K562 (cell line): ENCODE results near the gene ARMH1. TPM values are rescaled to one million over a fixed set of nuclear protein-coding genes. Genes with fewer than 3 reads are reported as not detected.
A peak's percentile ranks its signal among the peaks of the same experiment; 100 is the strongest.

Experiments
- BHLHE40 ChIP-seq: IDR thresholded peaks from 2 replicates; pipeline ENCODE4 v1.6.1; 2011; ENCODE audit warnings: low read length, improper control_type of control experiment
- BRCA1 ChIP-seq, 2 experiments: fragments of 450-650 bp in 1 of 2; sonication (generic) in 1 of 2; formaldehyde crosslinking in 1 of 2; IDR thresholded peaks; 2 replicates each; pipeline versions ENCODE4 v1.5.0 to v1.6.1; 2017 to 2020; ENCODE audit warnings: mild to moderate bottlenecking in 1 of 2, missing genetic modification reagents in 1 of 2
- CBX3 ChIP-seq, 2 experiments: IDR thresholded peaks; 1 replicate in 1 of 2; 2 replicates in 1 of 2; pipeline ENCODE4 v1.6.1; 2012; ENCODE audit warnings: inconsistent platforms in 2 of 2, low read length in 2 of 2, borderline replicate concordance in 1 of 2, control low read depth in 1 of 2
- CREM ChIP-seq: IDR thresholded peaks from 2 replicates; pipeline ENCODE4 v1.6.1; 2014; ENCODE audit warnings: antibody characterized with exemption, low read depth
- CTBP1 ChIP-seq: fragments of 450-650 bp; IDR thresholded peaks from 2 replicates; pipeline ENCODE4 v1.6.1; 2016; ENCODE audit warnings: borderline replicate concordance
- ETV6 ChIP-seq, 3 experiments: fragments of 150-350 bp in 1 of 3; sonication (generic) in 1 of 3; formaldehyde crosslinking in 1 of 3; IDR thresholded peaks; 2 replicates each; pipeline versions ENCODE4 v1.6.1 to v1.8.0; 2014 to 2022; ENCODE audit warnings: borderline replicate concordance in 2 of 3, low read depth in 2 of 3, antibody characterized with exemption in 1 of 3, low read length in 1 of 3, mild to moderate bottlenecking in 1 of 3, missing genetic modification reagents in 1 of 3
- KDM5B ChIP-seq: fragments of 200-600 bp; sonication (generic); IDR thresholded peaks from 2 replicates; pipeline ENCODE4 v1.6.1; 2012; ENCODE audit warnings: low read depth, mild to moderate bottlenecking, moderate library complexity, low read length, control low read depth, inconsistent platforms; ENCODE audit not compliant: insufficient replicate concordance
- MYC ChIP-seq, 2 experiments: fragments of 250-450 bp in 1 of 2; sonication (Bioruptor Pico) in 1 of 2; IDR thresholded peaks; 2 replicates each; pipeline versions ENCODE4 v1.5.1 to v1.6.1; 2012 to 2021; ENCODE audit warnings: low read depth in 2 of 2, borderline replicate concordance in 1 of 2, improper control_type of control experiment in 1 of 2, low read length in 1 of 2, mild to moderate bottlenecking in 1 of 2, moderate library complexity in 1 of 2
- MYNN ChIP-seq, 2 experiments: sonication (generic); formaldehyde crosslinking in 1 of 2; IDR thresholded peaks; 2 replicates each; pipeline versions ENCODE4 v1.5.0 to v1.6.1; 2016 to 2020; ENCODE audit warnings: antibody characterized with exemption in 1 of 2, missing genetic modification reagents in 1 of 2
- NEUROD1 ChIP-seq: fragments of 150-350 bp; IDR thresholded peaks from 2 replicates; pipeline ENCODE4 v1.6.1; 2014; ENCODE audit warnings: borderline replicate concordance, low read length, low read depth; ENCODE audit not compliant: partially characterized antibody
- RAD21 ChIP-seq, 2 experiments: fragments of 250-450 bp in 1 of 2; fragments of 450-650 bp in 1 of 2; sonication (Bioruptor Pico) in 1 of 2; formaldehyde crosslinking in 1 of 2; IDR thresholded peaks in 1 of 2; conservative IDR thresholded peaks in 1 of 2; 2 replicates each; pipeline versions ENCODE4 v1.4.0 to v1.8.0; 2020 to 2022; ENCODE audit warnings: mild to moderate bottlenecking in 2 of 2, moderate library complexity in 1 of 2
- RCOR1 ChIP-seq, 2 experiments: IDR thresholded peaks; 2 replicates each; pipeline ENCODE4 v1.6.1; 2012; ENCODE audit warnings: low read depth in 2 of 2, low read length in 2 of 2, borderline replicate concordance in 1 of 2, improper control_type of control experiment in 1 of 2
- RUNX1 ChIP-seq: sonication (generic); IDR thresholded peaks from 2 replicates; pipeline ENCODE4 v1.6.1; 2016; ENCODE audit warnings: antibody characterized with exemption, low read depth
- SIN3B ChIP-seq: fragments of 450-650 bp; IDR thresholded peaks from 2 replicates; pipeline ENCODE4 v1.6.1; 2017; ENCODE audit warnings: low read depth, mild to moderate bottlenecking, moderate library complexity
- SMC3 ChIP-seq: conservative IDR thresholded peaks from 2 replicates; pipeline ENCODE4 v1.6.1; 2011; ENCODE audit warnings: low read depth, low read length, improper control_type of control experiment; ENCODE audit not compliant: insufficient read depth
- STAG1 ChIP-seq: sonication (generic); formaldehyde crosslinking; IDR thresholded peaks from 2 replicates; pipeline ENCODE4 v1.5.0; 2020; ENCODE audit warnings: missing genetic modification reagents, borderline replicate concordance
- ZBTB5 ChIP-seq: fragments of 450-650 bp; IDR thresholded peaks from 2 replicates; pipeline ENCODE4 v1.6.1; 2017; ENCODE audit warnings: antibody characterized with exemption
- ZNF263 ChIP-seq: sonication (generic); formaldehyde crosslinking; IDR thresholded peaks from 2 replicates; pipeline ENCODE4 v1.8.0; 2022; ENCODE audit warnings: mild to moderate bottlenecking, missing genetic modification reagents, borderline replicate concordance
- ZNF511 ChIP-seq: sonication (generic); formaldehyde crosslinking; IDR thresholded peaks from 2 replicates; pipeline ENCODE4 v1.8.0; 2022; ENCODE audit warnings: mild to moderate bottlenecking, missing genetic modification reagents
- ZNF764 ChIP-seq: fragments of 250-450 bp; sonication (Bioruptor Pico); IDR thresholded peaks from 2 replicates; pipeline ENCODE4 v1.4.0; 2020; ENCODE audit warnings: low read depth, mild to moderate bottlenecking, moderate library complexity
- polyA plus RNA-seq, 8 experiments: library from polyadenylated mRNA; depleted of rRNA in 4 of 8; stranded (reverse) in 5 of 8; unstranded in 3 of 8; fragments of >200 nt; fragmentation: Nextera tagmentation in 2 of 8; fragmentation: Illumina TruSeq in 1 of 8; extraction: Ambion mirVana in 2 of 8; extraction: Trizol in 1 of 8; gene quantifications; 2 replicates each; pipeline versions ENCODE4 v1.2.1 to v1.2.3, GENCODE V29; 2011 to 2014; ENCODE audit warnings: inconsistent platforms in 1 of 8, missing spikeins in 1 of 8
- total RNA-seq, 7 experiments: library from RNA; depleted of rRNA in 6 of 7; stranded (reverse); fragments of >200 nt in 6 of 7; fragmentation: Illumina TruSeq in 2 of 7; extraction: Trizol in 2 of 7; gene quantifications; 2 replicates each; pipeline versions ENCODE4 v1.2.1 to v1.2.3, GENCODE V29; 2011 to 2021; ENCODE audit warnings: low replicate concordance in 1 of 7
- TF ChIP-seq, protein P1 (sequence below): fragments of 450-650 bp; formaldehyde crosslinking; IDR thresholded peaks from 2 replicates; pipeline ENCODE4 v1.4.0; 2020; ENCODE audit warnings: mild to moderate bottlenecking, moderate library complexity

Gene ARMH1
- total and polyA plus RNA-seq, 9 of the 15 experiments (the other 6 are each of a cell fraction or from before 2014, with no cell fraction given), result 0.41 TPM; not detected in 8

DNA sequence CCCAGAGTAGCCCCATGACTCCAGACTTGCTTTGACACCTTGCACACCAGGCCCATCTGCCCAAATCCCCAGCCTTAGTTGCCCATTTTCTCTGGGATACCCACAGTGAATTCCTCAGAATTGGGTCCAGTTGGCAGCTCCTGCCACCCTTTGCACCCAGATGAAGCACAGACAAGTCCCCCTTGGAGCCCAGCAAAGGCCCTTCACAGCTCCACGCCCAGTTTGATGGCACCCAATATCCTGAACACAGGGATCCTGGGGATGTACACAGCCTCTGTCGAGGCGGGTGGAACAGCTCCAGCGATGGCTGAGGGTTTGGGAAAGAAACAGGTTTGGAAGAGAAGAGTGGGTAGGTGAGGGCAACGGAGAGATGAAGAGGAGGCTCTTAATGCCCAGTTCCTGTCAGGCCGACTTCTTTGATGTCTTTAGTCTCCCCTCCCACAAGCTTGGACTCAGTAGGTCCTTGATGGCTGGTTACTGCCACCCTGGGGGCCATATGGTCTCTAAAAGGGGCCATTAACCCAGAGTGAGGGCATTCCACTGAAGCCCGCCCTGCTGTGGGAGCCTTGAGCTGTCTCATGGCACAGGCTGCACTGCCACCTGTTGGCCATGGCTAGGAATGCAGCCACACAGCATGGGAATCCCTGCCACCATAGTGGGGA is 21.9 kb upstream of the ARMH1 start (continued):
- TF ChIP-seq, protein P1, sequence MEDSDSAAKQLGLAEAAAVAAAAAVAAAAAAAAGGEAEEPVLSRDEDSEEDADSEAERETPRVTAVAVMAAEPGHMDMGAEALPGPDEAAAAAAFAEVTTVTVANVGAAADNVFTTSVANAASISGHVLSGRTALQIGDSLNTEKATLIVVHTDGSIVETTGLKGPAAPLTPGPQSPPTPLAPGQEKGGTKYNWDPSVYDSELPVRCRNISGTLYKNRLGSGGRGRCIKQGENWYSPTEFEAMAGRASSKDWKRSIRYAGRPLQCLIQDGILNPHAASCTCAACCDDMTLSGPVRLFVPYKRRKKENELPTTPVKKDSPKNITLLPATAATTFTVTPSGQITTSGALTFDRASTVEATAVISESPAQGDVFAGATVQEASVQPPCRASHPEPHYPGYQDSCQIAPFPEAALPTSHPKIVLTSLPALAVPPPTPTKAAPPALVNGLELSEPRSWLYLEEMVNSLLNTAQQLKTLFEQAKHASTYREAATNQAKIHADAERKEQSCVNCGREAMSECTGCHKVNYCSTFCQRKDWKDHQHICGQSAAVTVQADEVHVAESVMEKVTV (CRISPR knock-in tag), result peak; percentile 93
- peak; percentile 99 for TF ChIP-seq SMC3
- TF ChIP-seq NEUROD1, result peak; percentile 37
- peak; percentile 43; the same call in 1 of the 2 replicates for TF ChIP-seq BHLHE40
- no peak for TF ChIP-seq KDM5B
- 0 out of 2 replicates have a peak, but pooled peaks have one; percentile 32 for TF ChIP-seq ZNF263 (CRISPR knock-in tag)
- TF ChIP-seq STAG1 (CRISPR knock-in tag), result peak; percentile 96
- TF ChIP-seq RCOR1 (IDR thresholded peaks at IDR 0.05; ENCODE audit: borderline replicate concordance in 1 of 2, low read depth in 2 of 2, low read length in 2 of 2), result peak in 1 of 2 experiments; percentile 55; a peak in 1 of 4 replicates
- 0 out of 2 replicates have a peak, but pooled peaks have one; percentile 27 for TF ChIP-seq MYC (IDR thresholded peaks at IDR 0.05; ENCODE audit: low read depth, low read length)
- no peak for TF ChIP-seq MYC (CRISPR knock-in tag; IDR thresholded peaks at IDR 0.05; ENCODE audit: borderline replicate concordance, low read depth)
- TF ChIP-seq ZNF511 (CRISPR knock-in tag), result 0 out of 2 replicates have a peak, but pooled peaks have one; percentile 61
- no peak for TF ChIP-seq RUNX1
- no peak for TF ChIP-seq BRCA1 (IDR thresholded peaks at IDR 0.05)
- no peak for TF ChIP-seq BRCA1 (CRISPR knock-in tag; IDR thresholded peaks at IDR 0.05)
- TF ChIP-seq SIN3B, result 0 out of 2 replicates have a peak, but pooled peaks have one; percentile 16
- TF ChIP-seq ZBTB5, result no peak
- TF ChIP-seq CREM, result no peak; the same call in 1 of the 2 replicates
- 0 out of 4 replicates have a peak, but pooled peaks of 1 of the 2 experiments have one; percentile 34 for TF ChIP-seq ETV6 (IDR thresholded peaks at IDR 0.05; ENCODE audit: borderline replicate concordance in 1 of 2, low read depth in 2 of 2, low read length in 1 of 2)
- no peak for TF ChIP-seq ETV6 (CRISPR knock-in tag; IDR thresholded peaks at IDR 0.05; ENCODE audit: borderline replicate concordance)
- peak; percentile 78; the same call in 1 of the 2 replicates for TF ChIP-seq ZNF764
- peak; percentile 37; the same call in 1 of the 2 replicates for TF ChIP-seq CTBP1
- TF ChIP-seq RAD21 (CRISPR knock-in tag; conservative IDR thresholded peaks at IDR 0.05 in 1 of 2, IDR thresholded peaks at IDR 0.05 in 1 of 2), result peak; percentile 93 to 99
- TF ChIP-seq MYNN (IDR thresholded peaks at IDR 0.05), result peak; percentile 72; the same call in 1 of the 2 replicates
- no peak for TF ChIP-seq MYNN (CRISPR knock-in tag; IDR thresholded peaks at IDR 0.05)
- 0 out of 3 replicates have a peak, but pooled peaks of 1 of the 2 experiments have one; percentile 15 for TF ChIP-seq CBX3 (IDR thresholded peaks at IDR 0.05; ENCODE audit: borderline replicate concordance in 1 of 2, low read length in 2 of 2)
